HK-2 (cell line): Measurements from ENCODE around the gene NOL4L.

Source experiments
- DNase-seq: peaks from one replicate; pipeline ENCODE4 v3.0.0-alpha.2; 2018; ENCODE audit not compliant: unreplicated experiment

The NOL4L gene

GRCh38 chr20:32523613-32524213 lies 61.4 kb downstream of the NOL4L start:
- no peak for DNase-seq

- DNase-seq, result no peak
Observed at GRCh38 chr20:32522776-32523612, 62.1 kb downstream of the NOL4L start.

- DNase-seq, result no peak
Observed at GRCh38 chr20:32522526-32522775, 62.7 kb downstream of the NOL4L start.

GRCh38 chr20:32521780-32522525 lies 63.2 kb downstream of the NOL4L start:
- DNase-seq, result peak; percentile 73

- no peak for DNase-seq
Observed at GRCh38 chr20:32520927-32521203, 64.3 kb downstream of the NOL4L start.

GRCh38 chr20:32519381-32519730 lies 65.8 kb downstream of the NOL4L start:
- DNase-seq, result no peak

GRCh38 chr20:32518593-32519380 lies 66.3 kb downstream of the NOL4L start:
- no peak for DNase-seq

GRCh38 chr20:32517914-32518592 lies 67.1 kb downstream of the NOL4L start:
- DNase-seq, result no peak

GRCh38 chr20:32517518-32517873 lies 67.6 kb downstream of the NOL4L start:
- DNase-seq, result no peak

GRCh38 chr20:32516583-32517517 lies 68.3 kb downstream of the NOL4L start:
- no peak for DNase-seq

- no peak for DNase-seq
Observed at GRCh38 chr20:32515631-32516101, 69.5 kb downstream of the NOL4L start.

GRCh38 chr20:32514760-32515159 lies 70.4 kb downstream of the NOL4L start:
- DNase-seq, result no peak

GRCh38 chr20:32513031-32513866 lies 71.9 kb downstream of the NOL4L start:
- DNase-seq, result no peak

- DNase-seq, result no peak
Observed at GRCh38 chr20:32512047-32512385, 73.1 kb downstream of the NOL4L start.

GRCh38 chr20:32511358-32512046 lies 73.6 kb downstream of the NOL4L start:
- DNase-seq, result no peak

- no peak for DNase-seq
Observed at GRCh38 chr20:32510601-32511357, 74.4 kb downstream of the NOL4L start.

GRCh38 chr20:32510120-32510600 lies 75.0 kb downstream of the NOL4L start:
- DNase-seq, result no peak

GRCh38 chr20:32509639-32510066 lies 75.5 kb downstream of the NOL4L start:
- DNase-seq, result no peak

- DNase-seq, result no peak
Observed at GRCh38 chr20:32508775-32509119, 76.4 kb downstream of the NOL4L start.
